Neural crest cell (in vitro differentiated cells): ENCODE results near the gene CNOT4. TPM values are rescaled to one million over a fixed set of nuclear protein-coding genes. Genes with fewer than 3 reads are reported as not detected.

Source experiments
- DNase-seq: peaks from one replicate; pipeline ENCODE4 v3.0.0; 2021; ENCODE audit warnings: low read depth, mixed read lengths, low spot score
- H3K27ac Mint-ChIP-seq: one replicate; pipeline ENCODE4 v1.8.0; 2021; ENCODE audit warnings: mild to moderate bottlenecking, mixed read lengths; ENCODE audit not compliant: unreplicated experiment
- H3K27me3 Mint-ChIP-seq: 2 replicates; pipeline ENCODE4 v1.8.0; 2021; ENCODE audit warnings: low read depth, mild to moderate bottlenecking, mixed read lengths
- H3K36me3 Mint-ChIP-seq: 2 replicates; pipeline ENCODE4 v1.8.0; 2021; ENCODE audit warnings: low read depth, mild to moderate bottlenecking, mixed read lengths
- H3K4me1 Mint-ChIP-seq: 2 replicates; pipeline ENCODE4 v1.8.0; 2021; ENCODE audit warnings: mixed read lengths
- H3K4me3 Mint-ChIP-seq: one replicate; pipeline ENCODE4 v1.8.0; 2021; ENCODE audit warnings: mild to moderate bottlenecking, mixed read lengths
- H3K9me3 Mint-ChIP-seq: 2 replicates; pipeline ENCODE4 v1.8.0; 2021; ENCODE audit warnings: mixed read lengths
- CTCF ChIP-seq: fragments of 200-600 bp; sonication (generic); conservative IDR thresholded peaks from 2 replicates; pipeline ENCODE4 v1.5.0; 2021; ENCODE audit warnings: antibody characterized with exemption, mild to moderate bottlenecking
- total RNA-seq: library from RNA; stranded (reverse); gene quantifications from 2 replicates; pipeline ENCODE4 v1.2.1, GENCODE V29; 2021

Gene CNOT4
- total RNA-seq, 1 donor from 2014 or later: 31.1 TPM

- no peak for TF ChIP-seq CTCF
- no peak overlapping the region for H3K27ac Mint-ChIP-seq
- no peaks in the 10 kb centered on the region for H3K36me3 Mint-ChIP-seq
- no peaks in the 10 kb centered on the region for H3K27me3 Mint-ChIP-seq
- H3K9me3 Mint-ChIP-seq: no peaks in the 10 kb centered on the region
- no peak for DNase-seq
- no peak overlapping the region for H3K4me3 Mint-ChIP-seq
- H3K4me1 Mint-ChIP-seq: no peaks in the 10 kb centered on the region
Observed at GRCh38 chr7:135552148-135552547, 42.2 kb upstream of the CNOT4 start.

GRCh38 chr7:135550196-135550595 is 40.3 kb upstream of the CNOT4 start:
- Mint-ChIP-seq H3K27me3 (no peaks in the 10 kb centered on the region), H3K27ac (peak overlapping the region; percentile 45), H3K4me3 (no peak overlapping the region), H3K36me3 (no peaks in the 10 kb centered on the region), H3K4me1 (no peaks in the 10 kb centered on the region), H3K9me3 (no peaks in the 10 kb centered on the region)
- no peak for DNase-seq
- no peak for TF ChIP-seq CTCF

DNA sequence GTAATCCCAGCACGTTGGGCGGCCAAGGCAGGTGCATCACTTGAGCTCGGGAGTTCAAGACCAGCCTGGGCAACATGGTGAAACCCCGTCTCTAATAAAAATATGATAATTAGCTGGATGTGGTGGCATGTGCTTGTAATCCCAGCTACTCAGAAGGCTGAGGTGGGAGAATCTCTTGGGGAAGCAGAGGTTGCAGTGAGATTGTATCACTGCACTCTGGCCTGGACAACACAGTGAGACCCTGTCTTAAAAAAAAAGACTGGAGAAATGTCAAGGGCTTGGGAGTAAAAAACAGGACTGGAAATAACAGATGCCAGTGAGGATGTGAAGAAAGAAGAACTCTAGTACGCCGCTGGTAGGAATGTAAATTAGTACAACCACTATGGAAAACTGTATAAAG is 31.1 kb upstream of the CNOT4 start:
- no peak for DNase-seq
- H3K4me1 Mint-ChIP-seq: peaks cover 10% of the 10 kb centered on the region
- no peaks in the 10 kb centered on the region for H3K9me3 Mint-ChIP-seq
- H3K27me3 Mint-ChIP-seq: no peaks in the 10 kb centered on the region
- no peak overlapping the region for H3K27ac Mint-ChIP-seq
- no peak overlapping the region for H3K4me3 Mint-ChIP-seq
- no peak for TF ChIP-seq CTCF
- H3K36me3 Mint-ChIP-seq: no peaks in the 10 kb centered on the region

GRCh38 chr7:135539629-135540028 is 29.7 kb upstream of the CNOT4 start:
- H3K4me3 Mint-ChIP-seq: no peak overlapping the region
- no peaks in the 10 kb centered on the region for H3K9me3 Mint-ChIP-seq
- H3K4me1 Mint-ChIP-seq: peaks cover 10% of the 10 kb centered on the region
- no peak for DNase-seq
- no peaks in the 10 kb centered on the region for H3K36me3 Mint-ChIP-seq
- TF ChIP-seq CTCF: no peak
- H3K27me3 Mint-ChIP-seq: no peaks in the 10 kb centered on the region
- no peak overlapping the region for H3K27ac Mint-ChIP-seq

GRCh38 chr7:135538376-135538775 is 28.5 kb upstream of the CNOT4 start:
- H3K36me3 Mint-ChIP-seq: no peaks in the 10 kb centered on the region
- H3K4me1 Mint-ChIP-seq: peaks cover 10% of the 10 kb centered on the region
- H3K27ac Mint-ChIP-seq: no peak overlapping the region

More at GRCh38 chr7:135538376-135538775, 28.5 kb upstream of the CNOT4 start:
- Mint-ChIP-seq H3K4me3 (no peak overlapping the region), H3K9me3 (no peaks in the 10 kb centered on the region), H3K27me3 (no peaks in the 10 kb centered on the region)
- no peak for TF ChIP-seq CTCF
- DNase-seq: no peak
